WTC11 (cell line): ENCODE data around the gene DNAAF1.

Source experiments
- FOXP1 ChIP-seq: sonication (generic); formaldehyde crosslinking; IDR thresholded peaks from 2 replicates; pipeline ENCODE4 v1.8.0; 2022; ENCODE audit warnings: missing genetic modification reagents, mild to moderate bottlenecking, moderate library complexity, borderline replicate concordance
- TF ChIP-seq, protein P1 (sequence below): fragments of 200-600 bp; IDR thresholded peaks from 2 replicates; pipeline ENCODE4 v1.8.0; 2022; ENCODE audit warnings: antibody characterized with exemption

- TF ChIP-seq, protein P1, sequence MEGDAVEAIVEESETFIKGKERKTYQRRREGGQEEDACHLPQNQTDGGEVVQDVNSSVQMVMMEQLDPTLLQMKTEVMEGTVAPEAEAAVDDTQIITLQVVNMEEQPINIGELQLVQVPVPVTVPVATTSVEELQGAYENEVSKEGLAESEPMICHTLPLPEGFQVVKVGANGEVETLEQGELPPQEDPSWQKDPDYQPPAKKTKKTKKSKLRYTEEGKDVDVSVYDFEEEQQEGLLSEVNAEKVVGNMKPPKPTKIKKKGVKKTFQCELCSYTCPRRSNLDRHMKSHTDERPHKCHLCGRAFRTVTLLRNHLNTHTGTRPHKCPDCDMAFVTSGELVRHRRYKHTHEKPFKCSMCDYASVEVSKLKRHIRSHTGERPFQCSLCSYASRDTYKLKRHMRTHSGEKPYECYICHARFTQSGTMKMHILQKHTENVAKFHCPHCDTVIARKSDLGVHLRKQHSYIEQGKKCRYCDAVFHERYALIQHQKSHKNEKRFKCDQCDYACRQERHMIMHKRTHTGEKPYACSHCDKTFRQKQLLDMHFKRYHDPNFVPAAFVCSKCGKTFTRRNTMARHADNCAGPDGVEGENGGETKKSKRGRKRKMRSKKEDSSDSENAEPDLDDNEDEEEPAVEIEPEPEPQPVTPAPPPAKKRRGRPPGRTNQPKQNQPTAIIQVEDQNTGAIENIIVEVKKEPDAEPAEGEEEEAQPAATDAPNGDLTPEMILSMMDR, result no peak
- no peak for TF ChIP-seq FOXP1 (CRISPR knock-in tag)
Measured at GRCh38 chr16:84183911-84184591, 38.9 kb downstream of the DNAAF1 start.
